CD14-positive monocyte (primary cell): ENCODE data around the gene MED26. TPM values are rescaled to one million over a fixed set of nuclear protein-coding genes. Genes with fewer than 3 reads are reported as not detected.

ENCODE experiments used
- DNase-seq, 3 donors: peaks; one replicate each; pipeline ENCODE4 v3.0.0-alpha.2; 2011 to 2022
- H2AFZ ChIP-seq: 2 replicates; pipeline ENCODE4 v1.6.0; 2012; ENCODE audit warnings: mild to moderate bottlenecking, low read depth, low read length, inconsistent platforms; ENCODE audit not compliant: insufficient read depth, poor library complexity, severe bottlenecking
- H3K27ac ChIP-seq, 2 donors: 1 replicate in 1 of 2; 2 replicates in 1 of 2; pipeline ENCODE4 v1.5.1; 2012 to 2013; ENCODE audit warnings: low read length in 2 of 2, control low read depth in 1 of 2, inconsistent platforms in 1 of 2, low read depth in 1 of 2, mild to moderate bottlenecking in 1 of 2
- H3K27me3 ChIP-seq, 2 donors: one replicate each; pipeline versions ENCODE4 v1.6.0 to v1.6.1; 2011 to 2013; ENCODE audit warnings: low read length in 2 of 2; ENCODE audit not compliant: control insufficient read depth in 2 of 2, insufficient read depth in 2 of 2
- H3K36me3 ChIP-seq, 2 donors: replicated peaks in 1 of 2; 1 replicate in 1 of 2; 2 replicates in 1 of 2; pipeline versions ENCODE4 v1.5.1 to v1.6.1; 2012 to 2013; ENCODE audit warnings: low read length in 2 of 2, control low read depth in 1 of 2, inconsistent platforms in 1 of 2, mild to moderate bottlenecking in 1 of 2; ENCODE audit not compliant: insufficient read depth in 2 of 2, control insufficient read depth in 1 of 2
- H3K4me1 ChIP-seq, 2 donors: 1 replicate in 1 of 2; 2 replicates in 1 of 2; pipeline versions ENCODE4 v1.5.1 to v1.6.1; 2012 to 2013; ENCODE audit warnings: low read length in 2 of 2, control low read depth in 1 of 2, inconsistent platforms in 1 of 2, mild to moderate bottlenecking in 1 of 2, moderate library complexity in 1 of 2; ENCODE audit not compliant: insufficient read depth in 2 of 2, control insufficient read depth in 1 of 2
- H3K4me2 ChIP-seq: replicated peaks from 2 replicates; pipeline ENCODE3; 2012; ENCODE audit warnings: low read length, moderate library complexity, mild to moderate bottlenecking; ENCODE audit not compliant: poor library complexity, severe bottlenecking; ENCODE audit errors: extremely low read depth
- H3K4me3 ChIP-seq, 3 experiments: fragments of 200-600 bp in 1 of 3; sonication (generic) in 1 of 3; replicated peaks in 1 of 3; 1 replicate in 2 of 3; 2 replicates in 1 of 3; pipeline ENCODE4 v1.5.1; 2011 to 2013; ENCODE audit warnings: low read length in 3 of 3, mild to moderate bottlenecking in 3 of 3, control low read depth in 2 of 3, low read depth in 2 of 3, inconsistent platforms in 1 of 3, moderate library complexity in 1 of 3
- H3K79me2 ChIP-seq: 2 replicates; pipeline ENCODE4 v1.6.0; 2012; ENCODE audit warnings: mild to moderate bottlenecking, control low read depth, inconsistent platforms, low read length, moderate library complexity; ENCODE audit not compliant: insufficient read depth
- H3K9ac ChIP-seq: 2 replicates; pipeline ENCODE4 v1.6.0; 2017; ENCODE audit warnings: low read length, mild to moderate bottlenecking; ENCODE audit not compliant: insufficient read depth, poor library complexity, severe bottlenecking
- H3K9me3 ChIP-seq, 2 donors: replicated peaks in 1 of 2; 1 replicate in 1 of 2; 2 replicates in 1 of 2; pipeline versions ENCODE4 v1.5.1 to v1.6.1; 2012 to 2013; ENCODE audit warnings: low read length in 2 of 2, control low read depth in 1 of 2; ENCODE audit not compliant: control insufficient read depth in 1 of 2, insufficient read depth in 1 of 2
- H4K20me1 ChIP-seq: 2 replicates; pipeline ENCODE4 v1.6.0; 2012; ENCODE audit warnings: mild to moderate bottlenecking, low read length, control low read depth, moderate library complexity; ENCODE audit not compliant: insufficient read depth
- H3K27ac Mint-ChIP-seq, 7 donors: one replicate each; pipeline ENCODE4 v1.8.0; 2020; ENCODE audit warnings: mild to moderate bottlenecking in 7 of 7, mixed read lengths in 7 of 7, moderate library complexity in 6 of 7, inconsistent platforms in 2 of 7
- H3K27me3 Mint-ChIP-seq, 3 donors: one replicate each; pipeline ENCODE4 v1.8.0; 2021 to 2022; ENCODE audit warnings: low read depth in 3 of 3, mild to moderate bottlenecking in 3 of 3, mixed read lengths in 3 of 3, moderate library complexity in 3 of 3, inconsistent platforms in 1 of 3
- H3K36me3 Mint-ChIP-seq, 2 donors: one replicate each; pipeline ENCODE4 v1.8.0; 2020; ENCODE audit warnings: mixed read lengths in 2 of 2, inconsistent platforms in 1 of 2, mild to moderate bottlenecking in 1 of 2
- H3K4me1 Mint-ChIP-seq: one replicate; pipeline ENCODE4 v1.8.0; 2020; ENCODE audit warnings: mild to moderate bottlenecking, mixed read lengths
- H3K4me3 Mint-ChIP-seq, 2 donors: one replicate each; pipeline ENCODE4 v1.8.0; 2020; ENCODE audit warnings: mild to moderate bottlenecking in 2 of 2, mixed read lengths in 2 of 2, moderate library complexity in 1 of 2
- H3K9me3 Mint-ChIP-seq, 7 donors: one replicate each; pipeline ENCODE4 v1.8.0; 2020 to 2022; ENCODE audit warnings: mixed read lengths in 7 of 7, mild to moderate bottlenecking in 6 of 7, moderate library complexity in 6 of 7, inconsistent platforms in 2 of 7
- CTCF ChIP-seq: fragments of 200-600 bp; IDR thresholded peaks from one replicate; pipeline ENCODE4 v1.8.0; 2022; ENCODE audit warnings: antibody characterized with exemption, mild to moderate bottlenecking
- WGBS: methylation state at CpG from one replicate; pipeline ENCODE4 v1.1.5; 2013; ENCODE audit warnings: missing lambda C conversion rate; ENCODE audit not compliant: insufficient coverage; 5-methylcytosine and 5-hydroxymethylcytosine counted together
- intact Hi-C, 2 donors: fragments of 100-400 bp; cut with micrococcal nuclease; formaldehyde crosslinking; loops; one replicate each; pipeline versions ENCODE4 v1.15.0 to v1.15.1; 2023
- polyA plus RNA-seq, 3 donors: library from polyadenylated mRNA; depleted of rRNA in 1 of 3; unstranded in 2 of 3; stranded (reverse) in 1 of 3; fragments of 300-500 nt in 2 of 3; fragments of >200 nt in 1 of 3; fragmentation: Illumina TruSeq in 2 of 3; gene quantifications; 1 replicate in 2 of 3; 2 replicates in 1 of 3; pipeline ENCODE4 v1.2.3, GENCODE V29; 2012 to 2021

MED26 gene
- polyA plus RNA-seq, 3 donors: 1.1 to 7.1 (median 2.1) TPM

- DNase-seq: no peak
- Histone ChIP-seq H3K36me3 (peaks cover 62 to 77% of the 10 kb centered on the region in 2 donors), H4K20me1 (peaks cover 87% of the 10 kb centered on the region)
Measured at GRCh38 chr19:16537111-16537510, 90.9 kb downstream of the MED26 start.

GRCh38 chr19:16536130-16536529 is 91.9 kb downstream of the MED26 start:
- Histone ChIP-seq H3K4me1 (peaks cover 4 to 5% of the 10 kb centered on the region in 2 donors), H3K79me2 (peaks cover 57% of the 10 kb centered on the region), H2AFZ (no peak overlapping the region), H3K4me3 (no peak overlapping the region), H3K4me2 (no peak overlapping the region), H3K27ac (no peak overlapping the region), H3K9me3 (no peaks in the 10 kb centered on the region), H3K9ac (no peak overlapping the region), H3K27me3 (no peaks in the 10 kb centered on the region), H3K36me3 (peaks cover 72 to 87% of the 10 kb centered on the region in 2 donors), H4K20me1 (peaks cover 78% of the 10 kb centered on the region)
- no peak overlapping the region for H3K4me3 Mint-ChIP-seq
- peaks cover 71 to 95% of the 10 kb centered on the region in 2 donors for H3K36me3 Mint-ChIP-seq
- no peaks in the 10 kb centered on the region for H3K9me3 Mint-ChIP-seq
- DNase-seq: no peak
- peak overlapping the region in 1 of 7 donors; percentile 52 for H3K27ac Mint-ChIP-seq
- H3K4me1 Mint-ChIP-seq: peaks cover 8% of the 10 kb centered on the region
- WGBS: 100% methylated on average over 5 of the region's 9 CpGs
- intact Hi-C loops: no loop called here
- no peaks in the 10 kb centered on the region for H3K27me3 Mint-ChIP-seq
- TF ChIP-seq CTCF: no peak

More at GRCh38 chr19:16537111-16537510, 90.9 kb downstream of the MED26 start:
- no peak overlapping the region for H3K4me3 ChIP-seq
- H3K27ac Mint-ChIP-seq: peak overlapping the region in 2 of 7 donors; percentile 41 to 61
- no peaks in the 10 kb centered on the region for H3K9me3 Mint-ChIP-seq
- no peak overlapping the region for H3K4me3 Mint-ChIP-seq
- H3K9ac ChIP-seq: no peak overlapping the region
- intact Hi-C loops: no loop called here
- no peaks in the 10 kb centered on the region for H3K9me3 ChIP-seq
- no peak for TF ChIP-seq CTCF
- no peak overlapping the region for H3K4me2 ChIP-seq
- no peak overlapping the region for H2AFZ ChIP-seq
- peaks cover 15% of the 10 kb centered on the region for H3K4me1 Mint-ChIP-seq
- peaks cover 10 to 11% of the 10 kb centered on the region in 2 donors for H3K4me1 ChIP-seq
- no peaks in the 10 kb centered on the region for H3K27me3 ChIP-seq
- no peak overlapping the region for H3K27ac ChIP-seq
- no peaks in the 10 kb centered on the region for H3K27me3 Mint-ChIP-seq
- WGBS: 95% methylated on average over 10 of the region's 13 CpGs
- peaks cover 67% of the 10 kb centered on the region for H3K79me2 ChIP-seq
- peaks cover 61 to 85% of the 10 kb centered on the region in 2 donors for H3K36me3 Mint-ChIP-seq
